Astrocyte of the cerebellum (primary cell): ENCODE results near the gene SLC38A3.

Source experiments
- DNase-seq: peaks from one replicate; pipeline ENCODE4 v3.0.0-alpha.2; 2011; ENCODE audit warnings: low read depth
- H3K4me3 ChIP-seq: 2 replicates; pipeline ENCODE4 v1.5.1; 2011; ENCODE audit warnings: mild to moderate bottlenecking, low read depth, low read length, moderate library complexity
- in situ Hi-C: cut with HindIII; loops from 2 replicates; pipeline ENCODE4 v1.10.0; 2017; ENCODE audit warnings: low sequenced_read_pairs
- TF ChIP-seq, protein P1 (sequence below): IDR thresholded peaks from 2 replicates; pipeline ENCODE4 v1.5.1; 2012; ENCODE audit warnings: low read length, low read depth, moderate library complexity, mild to moderate bottlenecking; ENCODE audit errors: missing control alignments

SLC38A3 gene

DNA sequence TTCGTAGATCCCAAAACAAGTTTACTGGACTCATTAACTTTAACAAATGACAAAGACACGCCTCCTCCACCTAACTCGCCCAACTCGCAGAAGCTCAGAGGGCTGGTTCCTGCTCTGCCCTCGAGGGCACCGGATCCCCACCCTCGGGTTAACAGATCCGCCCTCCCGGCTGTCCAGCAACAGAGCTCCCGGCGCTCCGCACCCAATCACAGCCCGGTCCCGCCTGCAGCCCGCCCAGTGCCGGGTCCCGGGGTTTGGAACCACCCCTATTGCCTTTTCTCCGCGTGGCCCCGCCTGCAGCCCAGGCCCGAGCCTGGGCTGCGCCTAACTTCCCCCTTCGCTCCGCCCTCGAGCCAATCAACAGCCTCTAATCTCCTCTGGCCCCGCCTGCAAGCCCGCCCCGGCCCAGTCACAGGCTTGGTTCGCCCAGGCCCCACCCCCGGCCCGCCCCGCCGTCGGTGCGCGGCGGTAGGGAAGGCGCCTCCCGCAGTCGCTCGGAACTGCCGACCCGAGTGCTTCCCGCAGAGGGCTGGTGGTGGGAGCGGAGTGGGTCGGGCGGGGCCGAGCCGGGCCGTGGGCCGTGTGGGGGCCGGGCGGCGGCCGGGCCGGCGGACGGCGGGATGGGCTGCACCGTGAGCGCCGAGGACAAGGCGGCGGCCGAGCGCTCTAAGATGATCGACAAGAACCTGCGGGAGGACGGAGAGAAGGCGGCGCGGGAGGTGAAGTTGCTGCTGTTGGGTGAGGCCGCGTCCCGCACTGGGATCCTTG lies 30.8 kb downstream of the SLC38A3 start, which contains the start of gene GNAI2:
GNAI2 (plus strand) TSS at position 489 of the 768 bp plus-strand sequence; CDS start at position 621, 132 bp downstream.
- TF ChIP-seq, protein P1, sequence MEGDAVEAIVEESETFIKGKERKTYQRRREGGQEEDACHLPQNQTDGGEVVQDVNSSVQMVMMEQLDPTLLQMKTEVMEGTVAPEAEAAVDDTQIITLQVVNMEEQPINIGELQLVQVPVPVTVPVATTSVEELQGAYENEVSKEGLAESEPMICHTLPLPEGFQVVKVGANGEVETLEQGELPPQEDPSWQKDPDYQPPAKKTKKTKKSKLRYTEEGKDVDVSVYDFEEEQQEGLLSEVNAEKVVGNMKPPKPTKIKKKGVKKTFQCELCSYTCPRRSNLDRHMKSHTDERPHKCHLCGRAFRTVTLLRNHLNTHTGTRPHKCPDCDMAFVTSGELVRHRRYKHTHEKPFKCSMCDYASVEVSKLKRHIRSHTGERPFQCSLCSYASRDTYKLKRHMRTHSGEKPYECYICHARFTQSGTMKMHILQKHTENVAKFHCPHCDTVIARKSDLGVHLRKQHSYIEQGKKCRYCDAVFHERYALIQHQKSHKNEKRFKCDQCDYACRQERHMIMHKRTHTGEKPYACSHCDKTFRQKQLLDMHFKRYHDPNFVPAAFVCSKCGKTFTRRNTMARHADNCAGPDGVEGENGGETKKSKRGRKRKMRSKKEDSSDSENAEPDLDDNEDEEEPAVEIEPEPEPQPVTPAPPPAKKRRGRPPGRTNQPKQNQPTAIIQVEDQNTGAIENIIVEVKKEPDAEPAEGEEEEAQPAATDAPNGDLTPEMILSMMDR: no peak
- DNase-seq: peak; percentile 93
- in situ Hi-C loops: no loop called here
- peak within 1 kb of the TSS; percentile 94 for H3K4me3 ChIP-seq

DNA sequence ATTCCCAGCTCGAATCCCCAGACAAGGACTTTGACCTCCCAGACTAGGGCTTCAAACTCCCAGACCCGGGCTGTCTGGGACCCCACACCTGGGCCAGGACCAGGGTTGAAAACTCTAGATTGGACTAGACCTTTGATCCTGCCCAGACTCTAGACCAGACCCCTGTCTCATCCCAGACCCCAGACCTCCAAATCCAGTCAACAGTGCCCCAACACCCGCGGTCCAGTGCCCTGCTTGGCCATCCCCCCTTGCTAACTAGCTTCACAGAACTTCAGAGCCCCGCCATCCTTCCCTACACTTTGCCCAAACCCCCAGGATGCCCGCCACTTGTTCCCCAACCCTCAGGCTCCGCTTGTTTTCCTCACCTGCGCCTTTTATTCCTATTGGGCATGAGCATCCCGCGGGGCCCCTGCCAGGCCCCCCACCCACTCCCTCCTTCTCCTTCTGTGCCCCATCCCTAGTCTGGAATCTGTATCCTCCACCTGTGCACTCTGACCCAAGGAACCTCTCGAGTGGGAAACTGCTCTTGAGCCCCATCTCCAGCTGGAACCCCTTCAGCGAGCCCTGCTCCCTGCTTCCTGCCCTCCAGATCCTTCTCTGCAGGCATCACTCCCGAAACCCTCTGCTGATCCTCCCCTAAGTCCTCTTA lies 31.5 kb downstream of the SLC38A3 start:
- in situ Hi-C loops: no loop called here
- TF ChIP-seq, protein P1: no peak
- H3K4me3 ChIP-seq: peak overlapping the region; percentile 94
- no peak for DNase-seq

DNA sequence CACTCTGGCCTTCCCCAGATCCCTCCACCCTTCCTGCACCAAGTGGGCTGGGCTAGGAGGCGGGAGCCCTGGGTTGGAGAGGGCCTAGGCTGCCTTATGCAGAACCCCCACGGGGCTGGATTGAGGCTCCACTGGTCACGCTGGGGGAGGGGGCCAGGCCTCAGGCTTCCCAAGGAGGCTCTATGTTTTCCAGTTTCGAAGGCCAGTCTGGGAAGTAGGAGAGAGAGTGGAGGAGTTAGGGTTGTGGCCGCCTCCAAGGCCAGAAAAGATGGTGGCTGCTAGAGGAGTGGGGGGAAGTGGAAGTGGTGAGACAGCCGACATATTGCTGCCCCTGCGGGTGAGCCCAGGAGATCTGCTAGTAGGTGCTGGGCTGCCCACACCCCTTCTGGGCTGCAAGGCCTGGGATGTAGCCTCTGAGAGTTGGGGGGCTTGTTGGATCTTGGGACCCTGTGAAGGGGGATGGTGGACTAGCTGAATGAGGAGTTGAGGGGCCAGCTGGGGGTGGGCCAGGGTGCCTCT lies 32.1 kb downstream of the SLC38A3 start:
- no peak for DNase-seq
- H3K4me3 ChIP-seq: peak overlapping the region; percentile 94
- TF ChIP-seq, protein P1: no peak
- in situ Hi-C loops: no loop called here

DNA sequence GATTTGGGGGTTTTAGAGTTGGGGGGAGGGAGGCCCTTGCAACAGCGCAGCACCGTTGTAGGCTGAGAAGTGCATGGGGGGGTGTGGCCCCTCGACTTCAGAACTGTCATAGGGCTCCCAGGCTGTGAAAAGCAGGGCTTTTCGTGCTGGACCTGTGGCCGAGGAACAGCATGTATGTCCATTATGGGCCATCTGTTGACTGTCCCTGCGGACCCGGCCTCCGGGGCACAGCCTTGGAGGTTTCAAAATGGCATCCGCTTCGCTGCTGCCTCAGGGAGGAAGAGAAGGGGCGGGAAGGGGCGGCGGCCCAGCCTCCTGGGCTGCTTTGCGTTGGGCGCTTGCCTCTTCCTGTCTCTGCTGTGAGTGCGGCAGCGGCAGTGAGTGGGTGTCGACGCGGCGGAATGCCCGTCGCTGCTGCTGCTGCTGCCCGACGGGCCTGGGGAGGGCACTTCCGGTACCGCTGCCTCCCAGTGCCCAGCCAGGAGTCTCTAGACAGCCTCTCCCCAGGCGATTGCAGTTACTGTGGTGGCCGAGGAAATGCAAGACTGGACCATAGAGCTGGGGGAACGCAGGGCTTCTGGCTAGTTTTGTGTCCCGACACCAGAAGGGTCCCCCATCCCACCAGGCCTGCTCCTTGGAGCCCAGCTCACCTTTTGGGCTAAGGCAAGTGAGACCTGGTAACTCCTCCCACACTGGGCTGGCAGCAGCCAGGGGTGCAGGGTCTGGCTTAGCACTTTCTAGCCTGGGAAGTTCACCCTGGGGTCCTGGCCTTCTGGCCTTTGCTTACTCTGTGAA lies 32.9 kb downstream of the SLC38A3 start:
- TF ChIP-seq, protein P1: no peak
- in situ Hi-C loops: no loop called here
- peak overlapping the region; percentile 94 for H3K4me3 ChIP-seq
- no peak for DNase-seq

DNA sequence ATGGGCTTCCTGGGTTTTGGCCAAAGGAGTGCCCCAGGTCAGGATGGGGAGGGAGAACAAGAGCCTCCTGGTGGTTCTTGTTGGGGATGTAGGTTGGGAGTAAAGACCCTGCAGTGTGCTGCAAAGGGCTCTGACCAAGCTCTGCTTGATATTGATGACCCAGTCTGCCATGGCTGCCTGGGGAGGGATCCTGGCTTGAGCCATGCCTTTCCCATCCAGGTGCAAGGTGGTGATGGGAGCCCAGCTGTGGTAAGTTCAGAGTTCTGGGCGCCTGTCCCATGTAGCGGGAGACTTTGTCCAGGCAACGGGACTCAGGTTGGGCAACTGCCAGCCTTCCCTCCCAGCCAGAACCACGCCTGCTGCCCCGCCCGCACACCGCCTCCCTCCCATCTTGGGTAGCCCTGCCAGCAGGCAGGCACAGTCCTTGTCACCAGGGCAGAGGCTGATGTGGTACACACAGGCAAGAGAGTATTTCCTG lies 33.5 kb downstream of the SLC38A3 start:
- TF ChIP-seq, protein P1: peak; percentile 26
- in situ Hi-C loops: no loop called here
- H3K4me3 ChIP-seq: peak overlapping the region; percentile 94
- DNase-seq: no peak

DNA sequence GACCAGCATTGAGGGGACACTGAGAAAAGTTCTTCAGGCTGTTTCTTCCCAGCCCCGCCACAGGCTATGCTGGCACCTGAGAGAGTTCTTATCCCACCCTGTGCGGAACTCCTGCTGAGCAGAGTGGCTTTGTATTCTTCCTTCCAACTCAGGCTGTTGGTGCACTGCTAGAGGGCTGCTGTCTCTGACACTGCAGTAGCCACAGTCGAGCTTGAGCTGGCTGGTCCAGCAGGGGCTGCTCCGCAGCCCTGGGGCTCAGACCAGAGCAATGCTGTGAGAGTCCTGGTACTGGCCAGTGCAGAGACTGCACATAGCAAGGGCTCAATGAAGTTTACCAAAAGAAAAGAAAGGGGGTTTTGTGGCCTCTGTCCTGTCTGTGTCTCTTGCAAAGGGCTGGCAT lies 34.6 kb downstream of the SLC38A3 start:
- in situ Hi-C loops: loop anchor here (5.0 kb wide), 2 partner anchors 47 to 127 kb away; partner anchors contain the start of gene GNAT1
- TF ChIP-seq, protein P1: no peak
- DNase-seq: no peak
- no peak overlapping the region for H3K4me3 ChIP-seq
